ENCODE measurements around the gene NEDD1.

The NEDD1 gene

GRCh38 chr12:96906498-96906848 is 584 bp upstream of the NEDD1 start:
- Histone ChIP-seq H3K9me3 (ENCODE audit: control insufficient read depth in 1 of 2, low read length in 2 of 2) (no peaks in the 10 kb centered on the region), H3K4me1 (ENCODE audit: control insufficient read depth in 1 of 2, insufficient read depth in 2 of 2, low read length in 2 of 2) (peaks cover 4 to 9% of the 10 kb centered on the region in 2 donors), H3K27me3 (ENCODE audit: low read depth, low read length) (no peaks in the 10 kb centered on the region), H3K36me3 (ENCODE audit: control insufficient read depth in 1 of 2, insufficient read depth in 2 of 2, low read length in 2 of 2) (no peaks in the 10 kb centered on the region), H3K27ac (ENCODE audit: low read length) (peak overlapping the region; percentile 91), H3K4me3 (ENCODE audit: low read depth in 1 of 2, low read length in 2 of 2) (peak overlapping the region; percentile 90 to 98)

GRCh38 chr12:96907671-96908422 is 790 bp downstream of the NEDD1 start:
- Histone ChIP-seq H3K9me3 (ENCODE audit: control insufficient read depth in 1 of 2, low read length in 2 of 2) (no peaks in the 10 kb centered on the region), H3K27me3 (ENCODE audit: low read depth, low read length) (no peaks in the 10 kb centered on the region), H3K27ac (ENCODE audit: low read length) (peak overlapping the region; percentile 91), H3K36me3 (ENCODE audit: control insufficient read depth in 1 of 2, insufficient read depth in 2 of 2, low read length in 2 of 2) (no peaks in the 10 kb centered on the region), H3K4me3 (ENCODE audit: low read depth in 1 of 2, low read length in 2 of 2) (peak overlapping the region; percentile 90 to 98), H3K4me1 (ENCODE audit: control insufficient read depth in 1 of 2, insufficient read depth in 2 of 2, low read length in 2 of 2) (peaks cover 4 to 9% of the 10 kb centered on the region in 2 donors)

- Histone ChIP-seq H3K36me3 (ENCODE audit: control insufficient read depth in 1 of 2, insufficient read depth in 2 of 2, low read length in 2 of 2) (no peaks in the 10 kb centered on the region), H3K27ac (ENCODE audit: low read length) (no peak overlapping the region)
These were observed 1.3 kb downstream of the NEDD1 start for GRCh38 chr12:96908423-96908675.

GRCh38 chr12:96912261-96912660 is 5.2 kb downstream of the NEDD1 start:
- H3K9me3 ChIP-seq (ENCODE audit: control insufficient read depth in 1 of 2, low read length in 2 of 2): no peaks in the 10 kb centered on the region
- H3K27ac ChIP-seq (ENCODE audit: low read length): no peak overlapping the region
- H3K27me3 ChIP-seq (ENCODE audit: low read depth, low read length): no peaks in the 10 kb centered on the region
- H3K36me3 ChIP-seq (ENCODE audit: control insufficient read depth in 1 of 2, insufficient read depth in 2 of 2, low read length in 2 of 2): no peaks in the 10 kb centered on the region
- H3K4me3 ChIP-seq (ENCODE audit: low read depth in 1 of 2, low read length in 2 of 2): no peak overlapping the region
- H3K4me1 ChIP-seq (ENCODE audit: control insufficient read depth in 1 of 2, insufficient read depth in 2 of 2, low read length in 2 of 2): peaks cover 4 to 9% of the 10 kb centered on the region in 2 donors

More at GRCh38 chr12:96908423-96908675, 1.3 kb downstream of the NEDD1 start:
- Histone ChIP-seq H3K27me3 (ENCODE audit: low read depth, low read length) (no peaks in the 10 kb centered on the region), H3K4me3 (ENCODE audit: low read depth in 1 of 2, low read length in 2 of 2) (peak overlapping the region; percentile 90 to 98), H3K4me1 (ENCODE audit: control insufficient read depth in 1 of 2, insufficient read depth in 2 of 2, low read length in 2 of 2) (peaks cover 4 to 9% of the 10 kb centered on the region in 2 donors), H3K9me3 (ENCODE audit: control insufficient read depth in 1 of 2, low read length in 2 of 2) (no peaks in the 10 kb centered on the region)

- Histone ChIP-seq H3K9me3 (ENCODE audit: control insufficient read depth in 1 of 2, low read length in 2 of 2) (no peaks in the 10 kb centered on the region), H3K4me3 (ENCODE audit: low read depth in 1 of 2, low read length in 2 of 2) (no peak overlapping the region), H3K27ac (ENCODE audit: low read length) (no peak overlapping the region), H3K4me1 (ENCODE audit: control insufficient read depth in 1 of 2, insufficient read depth in 2 of 2, low read length in 2 of 2) (peaks cover 4 to 7% of the 10 kb centered on the region in 2 donors), H3K27me3 (ENCODE audit: low read depth, low read length) (no peaks in the 10 kb centered on the region), H3K36me3 (ENCODE audit: control insufficient read depth in 1 of 2, insufficient read depth in 2 of 2, low read length in 2 of 2) (no peaks in the 10 kb centered on the region)
These were observed 5.9 kb downstream of the NEDD1 start for GRCh38 chr12:96912943-96913342.

- no peak overlapping the region for H3K27ac ChIP-seq (ENCODE audit: low read length)
- no peaks in the 10 kb centered on the region for H3K9me3 ChIP-seq (ENCODE audit: control insufficient read depth in 1 of 2, low read length in 2 of 2)
- H3K4me3 ChIP-seq (ENCODE audit: low read depth in 1 of 2, low read length in 2 of 2): no peak overlapping the region
- no peaks in the 10 kb centered on the region for H3K4me1 ChIP-seq (ENCODE audit: control insufficient read depth in 1 of 2, insufficient read depth in 2 of 2, low read length in 2 of 2)
- peaks cover 0 to 21% of the 10 kb centered on the region in 2 donors for H3K36me3 ChIP-seq (ENCODE audit: control insufficient read depth in 1 of 2, insufficient read depth in 2 of 2, low read length in 2 of 2)
- no peaks in the 10 kb centered on the region for H3K27me3 ChIP-seq (ENCODE audit: low read depth, low read length)
These were observed 12.6 kb downstream of the NEDD1 start for GRCh38 chr12:96919510-96920210.

GRCh38 chr12:96948782-96949181 is 41.7 kb downstream of the NEDD1 start:
- no peaks in the 10 kb centered on the region for H3K27me3 ChIP-seq (ENCODE audit: low read depth, low read length)
- no peak overlapping the region for H3K4me3 ChIP-seq (ENCODE audit: low read depth in 1 of 2, low read length in 2 of 2)
- peaks cover 35 to 50% of the 10 kb centered on the region in 2 donors for H3K36me3 ChIP-seq (ENCODE audit: control insufficient read depth in 1 of 2, insufficient read depth in 2 of 2, low read length in 2 of 2)
- H3K27ac ChIP-seq (ENCODE audit: low read length): no peak overlapping the region
- H3K4me1 ChIP-seq (ENCODE audit: control insufficient read depth in 1 of 2, insufficient read depth in 2 of 2, low read length in 2 of 2): no peaks in the 10 kb centered on the region
- H3K9me3 ChIP-seq (ENCODE audit: control insufficient read depth in 1 of 2, low read length in 2 of 2): no peaks in the 10 kb centered on the region

GRCh38 chr12:96979532-96979931 is 72.5 kb downstream of the NEDD1 start:
- Histone ChIP-seq H3K27ac (ENCODE audit: low read length) (no peak overlapping the region), H3K4me3 (ENCODE audit: low read depth in 1 of 2, low read length in 2 of 2) (no peak overlapping the region), H3K36me3 (ENCODE audit: control insufficient read depth in 1 of 2, insufficient read depth in 2 of 2, low read length in 2 of 2) (no peaks in the 10 kb centered on the region), H3K9me3 (ENCODE audit: control insufficient read depth in 1 of 2, low read length in 2 of 2) (no peaks in the 10 kb centered on the region), H3K4me1 (ENCODE audit: control insufficient read depth in 1 of 2, insufficient read depth in 2 of 2, low read length in 2 of 2) (peaks cover 0 to 3% of the 10 kb centered on the region in 2 donors), H3K27me3 (ENCODE audit: low read depth, low read length) (no peaks in the 10 kb centered on the region)

GRCh38 chr12:96980991-96981414 is 73.9 kb downstream of the NEDD1 start:
- H3K27ac ChIP-seq (ENCODE audit: low read length): no peak overlapping the region
- peaks cover 0 to 10% of the 10 kb centered on the region in 2 donors for H3K4me1 ChIP-seq (ENCODE audit: control insufficient read depth in 1 of 2, insufficient read depth in 2 of 2, low read length in 2 of 2)
- no peak overlapping the region for H3K4me3 ChIP-seq (ENCODE audit: low read depth in 1 of 2, low read length in 2 of 2)
- H3K36me3 ChIP-seq (ENCODE audit: control insufficient read depth in 1 of 2, insufficient read depth in 2 of 2, low read length in 2 of 2): no peaks in the 10 kb centered on the region
- peaks cover 1% of the 10 kb centered on the region for H3K27me3 ChIP-seq (ENCODE audit: low read depth, low read length)
- no peaks in the 10 kb centered on the region for H3K9me3 ChIP-seq (ENCODE audit: control insufficient read depth in 1 of 2, low read length in 2 of 2)

- Histone ChIP-seq H3K27me3 (ENCODE audit: low read depth, low read length) (peaks cover 3% of the 10 kb centered on the region), H3K4me1 (ENCODE audit: control insufficient read depth in 1 of 2, insufficient read depth in 2 of 2, low read length in 2 of 2) (peaks cover 0 to 14% of the 10 kb centered on the region in 2 donors)
These were observed 74.9 kb downstream of the NEDD1 start for GRCh38 chr12:96981911-96982310.

GRCh38 chr12:96982671-96983070 is 75.6 kb downstream of the NEDD1 start:
- Histone ChIP-seq H3K27me3 (ENCODE audit: low read depth, low read length) (peaks cover 3% of the 10 kb centered on the region), H3K9me3 (ENCODE audit: control insufficient read depth in 1 of 2, low read length in 2 of 2) (no peaks in the 10 kb centered on the region), H3K4me3 (ENCODE audit: low read depth in 1 of 2, low read length in 2 of 2) (no peak overlapping the region), H3K36me3 (ENCODE audit: control insufficient read depth in 1 of 2, insufficient read depth in 2 of 2, low read length in 2 of 2) (no peaks in the 10 kb centered on the region), H3K4me1 (ENCODE audit: control insufficient read depth in 1 of 2, insufficient read depth in 2 of 2, low read length in 2 of 2) (peaks cover 0 to 14% of the 10 kb centered on the region in 2 donors), H3K27ac (ENCODE audit: low read length) (no peak overlapping the region)

More at GRCh38 chr12:96981911-96982310, 74.9 kb downstream of the NEDD1 start:
- Histone ChIP-seq H3K4me3 (ENCODE audit: low read depth in 1 of 2, low read length in 2 of 2) (no peak overlapping the region), H3K36me3 (ENCODE audit: control insufficient read depth in 1 of 2, insufficient read depth in 2 of 2, low read length in 2 of 2) (no peaks in the 10 kb centered on the region), H3K27ac (ENCODE audit: low read length) (no peak overlapping the region), H3K9me3 (ENCODE audit: control insufficient read depth in 1 of 2, low read length in 2 of 2) (no peaks in the 10 kb centered on the region)

Data from muscle layer of duodenum (tissue), 2 donors.